ENCODE measurements around the gene OR2A7.
"Not testable (repeated sequence)": the region's sequence is repeated elsewhere in the genome, so short reads cannot be mapped to it uniquely, and the experiment has no call there.

OR2A7 gene

DNA sequence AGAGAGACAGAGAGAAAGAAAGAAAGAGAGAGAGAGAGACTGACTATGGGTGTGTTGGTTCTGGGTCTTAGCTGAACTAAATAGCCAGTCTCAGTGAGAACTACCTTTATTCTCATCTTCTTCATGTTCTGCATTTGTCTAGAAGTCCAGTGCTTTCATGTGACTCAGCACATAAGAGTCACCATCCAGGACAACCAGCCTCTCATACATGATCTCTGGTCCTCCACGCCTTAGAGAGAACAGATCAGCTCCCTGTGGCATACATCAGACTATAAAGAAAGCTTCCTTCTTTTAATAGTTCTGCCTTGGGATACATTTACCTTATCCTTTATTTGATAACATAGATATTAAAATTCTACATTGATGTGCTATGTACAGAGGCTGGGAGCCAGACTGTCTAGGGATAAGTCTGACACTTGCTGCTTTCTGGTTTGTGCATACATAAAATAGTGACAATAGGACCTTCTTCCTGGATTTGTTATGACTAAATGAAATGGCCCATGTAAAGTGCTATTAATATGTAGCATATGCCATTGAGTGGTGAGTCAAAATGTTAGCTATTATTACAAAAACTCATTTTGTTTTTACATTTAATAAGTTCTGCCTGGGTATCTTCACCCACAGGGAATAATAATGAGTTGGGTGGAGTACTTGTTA lies 16.8 kb downstream of the OR2A7 start:
- not testable (repeated sequence) for DNase-seq

- not testable (repeated sequence) for DNase-seq
These were observed 17.6 kb downstream of the OR2A7 start for GRCh38 chr7:144246967-144247366.

- DNase-seq = not testable (repeated sequence)
These were observed 19.2 kb downstream of the OR2A7 start for GRCh38 chr7:144245372-144245771.

DNA sequence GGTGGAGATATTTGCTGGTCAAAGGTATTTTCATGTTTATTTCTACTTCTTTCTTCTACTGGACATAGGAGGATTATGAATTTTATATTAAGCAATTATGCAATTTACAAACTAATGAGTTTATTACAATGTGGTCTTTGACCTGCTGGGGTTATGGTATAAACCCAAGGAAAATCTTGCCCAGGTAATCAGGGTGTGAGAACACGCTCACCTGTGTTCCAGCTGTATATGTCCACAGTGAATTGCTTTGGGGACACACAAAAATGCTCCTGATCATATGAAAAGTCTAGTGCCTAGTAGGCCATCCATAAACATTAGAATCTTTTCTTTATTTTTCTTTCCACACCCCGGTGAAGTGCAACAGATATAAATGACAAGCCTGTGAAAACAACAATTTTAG lies 25.2 kb downstream of the OR2A7 start, which contains the start of gene OR2A42:
Gene OR2A42, minus strand, starts transcription at position 241 of the 400 bp plus-strand sequence. CDS start 6,762 bp downstream, outside the sequence.
- DNase-seq = not testable (repeated sequence)

- DNase-seq = not testable (repeated sequence)
These were observed 26.0 kb downstream of the OR2A7 start for GRCh38 chr7:144238530-144239082.

DNA sequence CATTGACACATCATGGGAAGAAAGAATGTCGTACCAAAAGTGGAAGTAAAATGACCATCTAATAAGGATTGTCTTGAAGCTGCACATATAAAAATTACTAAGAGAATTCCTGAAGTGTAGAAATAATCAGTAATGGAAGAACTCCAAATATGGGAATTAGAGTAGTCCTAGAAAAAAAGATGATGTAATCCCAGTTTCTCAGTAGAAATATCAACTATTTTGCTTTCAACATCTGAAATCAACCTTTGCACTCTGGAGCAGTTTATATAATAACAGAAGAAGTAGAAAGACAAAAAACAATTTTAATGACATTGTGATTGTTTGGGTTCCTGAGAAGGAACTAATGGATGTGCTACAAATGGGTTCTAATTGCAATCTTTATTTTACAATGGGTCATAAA lies 31.6 kb downstream of the OR2A7 start:
- not testable (repeated sequence) for DNase-seq

DNA sequence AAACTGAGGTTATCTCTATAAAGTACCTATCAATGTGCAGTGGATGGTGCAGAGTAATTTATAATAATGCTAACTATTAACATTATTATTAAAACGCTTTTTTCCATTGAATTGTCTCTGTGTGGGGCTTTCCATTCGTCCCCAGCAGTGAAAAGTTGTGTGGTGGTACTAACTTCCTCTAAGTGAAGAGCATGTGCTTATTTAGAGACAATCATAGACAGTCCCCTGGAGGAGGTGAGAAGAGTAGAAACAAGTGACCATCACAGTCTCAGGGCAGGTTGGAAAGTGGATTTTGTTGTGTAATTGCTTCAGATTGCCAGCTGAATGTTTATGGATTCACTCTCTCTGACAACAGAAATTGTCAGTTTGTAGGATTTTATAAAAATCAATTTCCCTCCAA lies 33.6 kb downstream of the OR2A7 start:
- not testable (repeated sequence) for DNase-seq

DNA sequence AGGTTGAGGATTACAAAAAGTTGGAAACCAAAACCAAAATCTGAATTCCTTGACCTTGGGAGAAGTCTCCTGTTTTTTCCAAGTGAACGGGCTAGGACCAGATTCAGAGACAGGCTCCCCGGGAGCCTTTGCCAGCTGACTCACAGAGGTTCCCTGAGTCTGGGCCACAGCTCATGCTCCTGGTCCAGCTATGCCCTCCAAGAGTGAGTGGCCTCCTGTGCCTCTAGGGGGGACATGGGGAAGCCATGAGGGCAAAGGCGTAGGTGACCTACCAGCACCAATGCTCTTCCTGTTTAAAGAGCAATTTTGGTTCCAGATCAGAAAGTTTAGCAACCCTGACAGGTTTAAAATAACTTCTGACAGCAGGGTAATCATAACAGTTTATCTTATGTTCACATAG lies 35.8 kb downstream of the OR2A7 start:
- DNase-seq = not testable (repeated sequence)

DNA sequence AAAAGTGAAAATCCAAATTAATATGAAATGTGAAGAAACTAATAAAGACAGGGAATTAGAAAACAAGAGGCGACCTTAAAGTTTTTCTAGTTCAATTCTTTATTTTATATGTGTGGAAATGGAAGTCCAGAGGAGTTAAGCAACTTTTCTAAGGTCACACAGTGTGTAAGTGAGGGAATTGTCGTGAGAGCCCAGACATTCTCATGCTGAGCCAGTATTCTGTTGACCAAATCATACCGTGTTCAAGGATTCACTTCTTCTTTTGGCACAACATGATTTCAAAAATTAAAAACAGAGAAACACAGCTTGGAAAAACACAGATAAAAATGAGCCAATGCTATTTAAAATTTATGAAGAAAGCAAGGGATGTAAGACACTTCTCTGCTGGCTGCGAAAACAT lies 37.7 kb downstream of the OR2A7 start:
- DNase-seq = not testable (repeated sequence)

DNA sequence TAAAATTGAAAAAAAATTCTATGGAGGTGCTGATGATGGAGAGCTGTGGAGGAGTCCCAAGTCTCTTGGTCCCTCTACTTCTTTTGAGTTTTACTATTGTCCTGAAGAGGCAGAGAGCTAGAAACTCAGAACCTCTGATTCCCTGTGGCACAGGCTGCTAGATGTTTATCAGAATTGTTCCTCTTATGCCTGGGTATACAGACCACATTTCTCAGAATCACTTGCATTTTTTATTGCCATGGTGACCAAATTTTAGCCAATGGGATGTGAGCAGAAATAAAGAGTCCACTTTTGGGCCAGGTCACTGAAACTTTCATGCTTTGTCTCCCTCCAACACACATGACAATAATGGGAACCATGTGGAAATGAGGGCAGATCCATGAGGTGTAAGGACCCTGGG lies 40.9 kb downstream of the OR2A7 start:
- not testable (repeated sequence) for DNase-seq

- DNase-seq = not testable (repeated sequence)
These were observed 44.1 kb downstream of the OR2A7 start for GRCh38 chr7:144220531-144220930.

DNA sequence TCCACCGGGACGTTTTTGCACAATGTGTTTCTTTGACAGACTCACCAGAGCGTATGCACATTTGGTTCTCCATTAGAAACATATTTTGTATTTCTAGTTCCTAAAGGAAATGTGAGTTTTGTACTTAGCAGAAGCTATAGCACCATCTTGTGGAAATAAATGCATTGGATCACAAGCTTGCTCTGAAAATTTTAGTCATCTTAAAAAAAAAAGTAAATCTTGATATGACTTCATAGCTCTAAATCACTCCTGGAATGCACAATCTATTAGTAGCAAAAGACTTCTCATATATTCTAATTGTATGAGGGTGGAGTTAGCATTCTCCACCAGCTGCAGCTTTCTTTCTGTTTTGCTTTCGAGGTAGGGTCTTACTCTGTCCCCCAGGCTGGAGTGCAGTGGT lies 45.4 kb downstream of the OR2A7 start:
- not testable (repeated sequence) for DNase-seq

- not testable (repeated sequence) for DNase-seq
These were observed 46.0 kb downstream of the OR2A7 start for GRCh38 chr7:144218581-144218980.

DNA sequence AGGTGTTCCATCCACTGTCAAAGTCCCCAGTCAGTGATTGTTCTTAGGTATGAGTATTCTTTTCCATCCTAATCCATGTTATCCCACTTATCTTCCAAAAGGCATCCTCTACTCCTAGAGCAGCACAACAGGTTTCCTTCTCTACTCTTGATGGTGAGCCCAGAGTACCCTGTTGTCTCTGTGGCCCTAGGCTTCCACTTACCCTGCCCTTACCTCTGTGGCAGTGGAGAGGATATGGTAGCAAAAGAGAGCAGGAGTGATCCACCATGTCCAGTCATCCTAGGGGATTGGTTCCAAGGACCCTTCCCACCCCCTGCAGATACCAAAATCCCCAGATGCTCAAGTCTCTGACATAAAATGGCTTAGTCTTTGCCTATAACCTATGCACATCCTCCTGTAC lies 47.4 kb downstream of the OR2A7 start:
- DNase-seq = not testable (repeated sequence)
